HCT116 (cell line): ENCODE results near the gene FSHB. TPM values are rescaled to one million over a fixed set of nuclear protein-coding genes. Genes with fewer than 3 reads are reported as not detected.

Experiments
- ATAC-seq: fragments of 200-7000 bp; cut with Tn5 transposase; 2 replicates; pipeline ENCODE4 v1.9.1; 2020; ENCODE audit warnings: mild to moderate bottlenecking, moderate library complexity
- BruUV-seq: library from RNA; stranded (reverse); fragments of 400-500 nt; replicated peaks from 2 replicates; lab custom pipeline; 2021; lab: Mats Ljungman, UMichigan
- CTCF ChIA-PET: fragments of 300-600 bp; sonication (Branson Sonifier 250); formaldehyde crosslinking; loops from one replicate; lab custom pipeline; 2021; ENCODE audit warnings: antibody characterized with exemption; lab: Charles Lee
- POLR2A ChIA-PET: fragments of 300-600, 350-600 bp; sonication (Branson Sonifier 250); formaldehyde crosslinking; loops from one replicate; lab custom pipeline; 2021; ENCODE audit warnings: antibody characterized with exemption; lab: Charles Lee
- RAD21 ChIA-PET, 2 experiments: fragments of 300-600 bp; sonication (Branson Sonifier 250); formaldehyde crosslinking; loops; one replicate each; lab custom pipeline; 2023; ENCODE audit warnings: low total read pairs in 2 of 2; ENCODE audit not compliant: uncharacterized antibody in 2 of 2, unreplicated experiment in 2 of 2, low non-redundant PET in 1 of 2; lab: Charles Lee
- DNase-seq: peaks from one replicate; pipeline ENCODE4 v3.0.0-alpha.2; 2010; ENCODE audit warnings: low read depth, low spot score
- H2AFZ ChIP-seq: fragments of 200-600 bp; shearing (Covaris generic), sonication (generic); 2 replicates; pipeline ENCODE4 v1.6.1; 2017; ENCODE audit warnings: low read depth, mixed run types, mixed read lengths, antibody characterized with exemption, low read length; ENCODE audit not compliant: poor library complexity, severe bottlenecking
- H3K27ac ChIP-seq: 2 replicates; pipeline ENCODE4 v1.5.1; 2012; ENCODE audit warnings: low read depth, low read length
- H3K27me3 ChIP-seq: fragments of 200-600 bp; sonication (generic); 2 replicates; pipeline ENCODE4 v1.6.1; 2016; ENCODE audit warnings: mixed run types, low read length, mixed read lengths; ENCODE audit not compliant: insufficient read depth
- H3K36me3 ChIP-seq, 2 experiments: fragments of 200-500 bp in 1 of 2; fragments of 200-600 bp in 1 of 2; sonication (Bioruptor generic) in 1 of 2; sonication (generic) in 1 of 2; 2 replicates each; pipeline versions ENCODE4 v1.5.1 to v1.6.1; 2014 to 2016; ENCODE audit warnings: low read length in 2 of 2, inconsistent platforms in 1 of 2, mixed read lengths in 1 of 2, mixed run types in 1 of 2; ENCODE audit not compliant: insufficient read depth in 2 of 2, control insufficient read depth in 1 of 2
- H3K4me1 ChIP-seq, 2 experiments: fragments of 200-600 bp in 1 of 2; sonication (generic) in 1 of 2; 2 replicates each; pipeline versions ENCODE4 v1.5.1 to v1.6.1; 2012 to 2017; ENCODE audit warnings: low read length in 2 of 2, inconsistent platforms in 1 of 2, mild to moderate bottlenecking in 1 of 2, mixed read lengths in 1 of 2, mixed run types in 1 of 2, moderate library complexity in 1 of 2; ENCODE audit not compliant: insufficient read depth in 2 of 2, control insufficient read depth in 1 of 2
- H3K4me2 ChIP-seq: fragments of 200-600 bp; sonication (generic); 2 replicates; pipeline ENCODE4 v1.6.1; 2017; ENCODE audit warnings: mixed run types, low read length, mixed read lengths
- H3K4me3 ChIP-seq, 2 experiments: fragments of 200-600 bp in 1 of 2; sonication (generic) in 1 of 2; replicated peaks in 1 of 2; 2 replicates each; pipeline ENCODE4 v1.5.1; 2011 to 2016; ENCODE audit warnings: low read length in 2 of 2, control low read depth in 1 of 2, low read depth in 1 of 2, mild to moderate bottlenecking in 1 of 2, mixed read lengths in 1 of 2, mixed run types in 1 of 2
- H3K79me2 ChIP-seq: fragments of 200-600 bp; sonication (generic); 2 replicates; pipeline ENCODE4 v1.6.1; 2017; ENCODE audit warnings: mild to moderate bottlenecking, mixed run types, low read length, moderate library complexity, mixed read lengths; ENCODE audit not compliant: insufficient read depth
- H3K9ac ChIP-seq: fragments of 200-600 bp; sonication (generic); 2 replicates; pipeline ENCODE4 v1.6.1; 2016; ENCODE audit warnings: low read length, mixed read lengths
- H3K9me2 ChIP-seq: fragments of 200-600 bp; sonication (generic), shearing (Covaris generic); 2 replicates; pipeline ENCODE4 v1.6.1; 2017; ENCODE audit warnings: mixed run types, mild to moderate bottlenecking, moderate library complexity; ENCODE audit not compliant: insufficient read depth
- H3K9me3 ChIP-seq, 2 experiments: fragments of 200-500 bp in 1 of 2; fragments of 200-600 bp in 1 of 2; sonication (Bioruptor generic) in 1 of 2; sonication (generic) in 1 of 2; 2 replicates each; pipeline ENCODE4 v1.6.1; 2014 to 2017; ENCODE audit warnings: low read length in 2 of 2, mixed read lengths in 2 of 2, inconsistent platforms in 1 of 2, low read depth in 1 of 2, mild to moderate bottlenecking in 1 of 2, mixed run types in 1 of 2, moderate library complexity in 1 of 2; ENCODE audit not compliant: control insufficient read depth in 1 of 2, insufficient read depth in 1 of 2
- H4K20me1 ChIP-seq: fragments of 200-600 bp; sonication (generic), shearing (Covaris generic); 2 replicates; pipeline ENCODE4 v1.6.1; 2017; ENCODE audit warnings: mixed run types, mild to moderate bottlenecking, moderate library complexity; ENCODE audit not compliant: insufficient read depth
- CBX3 ChIP-seq: IDR thresholded peaks from 2 replicates; pipeline ENCODE4 v1.6.1; 2012; ENCODE audit warnings: low read depth
- CTCF ChIP-seq, 3 experiments: fragments of 200-600 bp in 1 of 3; sonication (generic) in 1 of 3; IDR thresholded peaks in 2 of 3; conservative IDR thresholded peaks in 1 of 3; 2 replicates each; pipeline ENCODE4 v1.5.1; 2012 to 2017; ENCODE audit warnings: low read depth in 2 of 3, low read length in 2 of 3, antibody characterized with exemption in 1 of 3, borderline replicate concordance in 1 of 3, control low read depth in 1 of 3, mild to moderate bottlenecking in 1 of 3, mixed read lengths in 1 of 3, mixed run types in 1 of 3, moderate library complexity in 1 of 3; ENCODE audit not compliant: insufficient read depth in 1 of 3
- EGR1 ChIP-seq: IDR thresholded peaks from 2 replicates; pipeline ENCODE4 v1.6.1; 2012; ENCODE audit warnings: low read depth
- ELF1 ChIP-seq: IDR thresholded peaks from 2 replicates; pipeline ENCODE4 v1.6.1; 2012; ENCODE audit warnings: low read depth, borderline replicate concordance
- EZH2phosphoT487 ChIP-seq: fragments of 200-600 bp; IDR thresholded peaks from 2 replicates; pipeline ENCODE4 v1.6.1; 2018; ENCODE audit warnings: antibody characterized with exemption, borderline replicate concordance
- FOSL1 ChIP-seq: IDR thresholded peaks from 2 replicates; pipeline ENCODE4 v1.6.1; 2012; ENCODE audit warnings: low read depth
- MAX ChIP-seq: IDR thresholded peaks from 2 replicates; pipeline ENCODE4 v1.6.1; 2012
- POLR2AphosphoS5 ChIP-seq: IDR thresholded peaks from 2 replicates; pipeline ENCODE4 v1.6.1; 2011; ENCODE audit warnings: mild to moderate bottlenecking, low read depth, low read length, moderate library complexity
- SRF ChIP-seq: IDR thresholded peaks from 2 replicates; pipeline ENCODE4 v1.6.1; 2012; ENCODE audit warnings: low read depth
- TCF7L2 ChIP-seq: IDR thresholded peaks from 2 replicates; pipeline ENCODE4 v1.7.0; 2011; ENCODE audit warnings: borderline replicate concordance, inconsistent platforms; ENCODE audit not compliant: insufficient read depth, insufficient read length; ENCODE audit errors: extremely low read depth
- YY1 ChIP-seq: IDR thresholded peaks from 2 replicates; pipeline ENCODE4 v1.6.1; 2011; ENCODE audit warnings: low read length, low read depth, moderate library complexity, mild to moderate bottlenecking; ENCODE audit not compliant: insufficient replicate concordance; ENCODE audit errors: extremely low read depth
- ZFX ChIP-seq: fragments of 450-650 bp; IDR thresholded peaks from 2 replicates; pipeline ENCODE4 v1.6.1; 2017
- intact Hi-C: fragments of 100-400 bp; cut with micrococcal nuclease; formaldehyde crosslinking; loops from 2 replicates; pipeline ENCODE4 v1.10.0; 2022
- total RNA-seq: library from RNA; stranded (reverse); gene quantifications from one replicate; pipeline ENCODE4 v1.2.1, GENCODE V29; 2021; ENCODE audit not compliant: unreplicated experiment
- TF ChIP-seq, protein P1 (sequence below): IDR thresholded peaks from 2 replicates; pipeline ENCODE4 v1.6.1; 2011; ENCODE audit warnings: mild to moderate bottlenecking, low read length, moderate library complexity; ENCODE audit not compliant: insufficient replicate concordance; ENCODE audit errors: extremely low read depth

The FSHB gene
- total RNA-seq, 1 experiment from 2014 or later, result not detected

- POLR2A ChIA-PET, result no interaction called here
- no peak for ATAC-seq
These were observed 24.8 kb downstream of the FSHB start for GRCh38 chr11:30255637-30256036.

More at GRCh38 chr11:30255637-30256036, 24.8 kb downstream of the FSHB start:
- no peaks in the 10 kb centered on the region for H3K9me2 ChIP-seq
- H3K4me1 ChIP-seq, result no peaks in the 10 kb centered on the region
- intact Hi-C loops, result no loop called here
- CTCF ChIA-PET, result interaction anchor here (1.4 kb wide), 1 partner anchor 15 kb away, joined by 4 read pairs; no protein-coding TSS in a partner anchor
- no peak for TF ChIP-seq CBX3
- TF ChIP-seq EGR1, result no peak
- no peak for TF ChIP-seq POLR2AphosphoS5
- no peak for TF ChIP-seq FOSL1
- TF ChIP-seq TCF7L2, result no peak
- TF ChIP-seq YY1, result no peak
- TF ChIP-seq EZH2phosphoT487, result no peak
- no peak for TF ChIP-seq ZFX
- TF ChIP-seq CTCF (IDR thresholded peaks at IDR 0.05 in 2 of 3, conservative IDR thresholded peaks at IDR 0.05 in 1 of 3; ENCODE audit: borderline replicate concordance in 1 of 3, insufficient read depth in 1 of 3, low read depth in 2 of 3, low read length in 2 of 3), result no peak
- TF ChIP-seq MAX, result no peak
- no peak for TF ChIP-seq ELF1
- no peak for TF ChIP-seq SRF
- TF ChIP-seq, protein P1, sequence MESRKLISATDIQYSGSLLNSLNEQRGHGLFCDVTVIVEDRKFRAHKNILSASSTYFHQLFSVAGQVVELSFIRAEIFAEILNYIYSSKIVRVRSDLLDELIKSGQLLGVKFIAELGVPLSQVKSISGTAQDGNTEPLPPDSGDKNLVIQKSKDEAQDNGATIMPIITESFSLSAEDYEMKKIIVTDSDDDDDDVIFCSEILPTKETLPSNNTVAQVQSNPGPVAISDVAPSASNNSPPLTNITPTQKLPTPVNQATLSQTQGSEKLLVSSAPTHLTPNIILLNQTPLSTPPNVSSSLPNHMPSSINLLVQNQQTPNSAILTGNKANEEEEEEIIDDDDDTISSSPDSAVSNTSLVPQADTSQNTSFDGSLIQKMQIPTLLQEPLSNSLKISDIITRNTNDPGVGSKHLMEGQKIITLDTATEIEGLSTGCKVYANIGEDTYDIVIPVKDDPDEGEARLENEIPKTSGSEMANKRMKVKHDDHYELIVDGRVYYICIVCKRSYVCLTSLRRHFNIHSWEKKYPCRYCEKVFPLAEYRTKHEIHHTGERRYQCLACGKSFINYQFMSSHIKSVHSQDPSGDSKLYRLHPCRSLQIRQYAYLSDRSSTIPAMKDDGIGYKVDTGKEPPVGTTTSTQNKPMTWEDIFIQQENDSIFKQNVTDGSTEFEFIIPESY, result no peak
- H3K9me3 ChIP-seq, result no peaks in the 10 kb centered on the region
- H3K27ac ChIP-seq, result no peak overlapping the region
- no peak overlapping the region for H3K9ac ChIP-seq
- no peak overlapping the region for H3K4me3 ChIP-seq
- H3K79me2 ChIP-seq, result no peaks in the 10 kb centered on the region
- no peaks in the 10 kb centered on the region for H4K20me1 ChIP-seq
- no peaks in the 10 kb centered on the region for H3K36me3 ChIP-seq
- no TSS peak for BruUV-seq
- no peak overlapping the region for H3K4me2 ChIP-seq
- no peak overlapping the region for H2AFZ ChIP-seq
- DNase-seq, result no peak
- RAD21 ChIA-PET, result no interaction called here
- peaks cover 24% of the 10 kb centered on the region for H3K27me3 ChIP-seq
